Choroid plexus epithelial cell (primary cell): ENCODE data around the gene KLF13.

Experiments used
- DNase-seq: peaks from one replicate; pipeline ENCODE4 v3.0.0-alpha.2; 2010; ENCODE audit warnings: low read depth
- H3K4me3 ChIP-seq: 2 replicates; pipeline ENCODE4 v1.5.1; 2011; ENCODE audit warnings: low read depth, mild to moderate bottlenecking, control low read depth, low read length, moderate library complexity
- CTCF ChIP-seq: conservative IDR thresholded peaks from 2 replicates; pipeline ENCODE4 v1.5.1; 2011; ENCODE audit warnings: low read depth, mild to moderate bottlenecking, control low read depth, inconsistent platforms, low read length, moderate library complexity

Gene KLF13

DNA sequence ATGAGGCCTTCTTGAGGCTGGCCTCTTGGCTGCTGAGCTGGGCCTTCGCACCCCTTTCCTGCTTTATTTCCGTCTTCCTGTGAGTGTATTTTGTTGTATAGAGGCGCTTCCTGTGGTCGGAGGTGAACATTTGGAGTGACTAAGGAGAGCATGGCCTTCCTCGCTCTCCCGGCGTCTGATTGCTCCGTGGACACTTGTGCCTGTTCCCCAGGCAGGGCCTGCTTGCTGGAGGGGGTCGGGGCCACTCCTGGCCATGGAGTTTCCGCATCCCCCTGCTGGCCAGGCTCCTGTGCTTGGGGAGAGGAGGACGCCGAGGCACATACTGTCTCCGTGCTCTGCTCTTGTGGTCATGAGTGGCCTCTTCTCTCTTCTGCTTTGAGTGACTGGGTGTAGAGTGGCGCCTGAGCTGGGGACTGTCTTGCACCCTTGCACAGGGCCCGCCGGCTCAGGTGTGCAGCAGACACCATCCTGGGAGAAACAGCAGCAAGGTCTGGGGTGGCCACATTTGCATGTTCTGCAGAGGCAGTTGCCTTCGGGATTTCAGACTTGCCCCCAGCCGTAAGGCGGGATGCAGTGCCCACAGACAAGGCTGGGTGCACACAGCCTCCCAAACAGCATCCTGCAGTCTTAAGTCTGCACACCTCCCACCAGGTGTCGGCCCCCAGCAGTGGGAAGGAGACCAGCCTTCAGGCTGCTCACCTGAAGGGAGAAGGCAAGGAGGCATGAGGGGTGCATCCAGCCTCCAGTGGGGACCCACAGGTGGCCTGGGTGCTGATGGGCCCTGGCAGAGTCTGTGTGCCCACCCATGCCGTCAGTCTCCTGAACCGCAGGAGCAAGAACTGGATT, 16.4 kb downstream of the KLF13 start:
- DNase-seq = no peak
- peak; percentile 24 for TF ChIP-seq CTCF
- H3K4me3 ChIP-seq = no peak overlapping the region

GRCh38 chr15:31343831-31344230, 17.2 kb downstream of the KLF13 start:
- TF ChIP-seq CTCF = no peak
- DNase-seq = no peak
- no peak overlapping the region for H3K4me3 ChIP-seq

GRCh38 chr15:31344266-31344665, 17.6 kb downstream of the KLF13 start:
- no peak for DNase-seq
- H3K4me3 ChIP-seq = no peak overlapping the region
- no peak for TF ChIP-seq CTCF

- DNase-seq = no peak
- TF ChIP-seq CTCF = no peak
- H3K4me3 ChIP-seq = no peak overlapping the region
Measured at GRCh38 chr15:31344823-31345605, 18.4 kb downstream of the KLF13 start.

GRCh38 chr15:31345606-31346366, 19.2 kb downstream of the KLF13 start:
- TF ChIP-seq CTCF = no peak
- H3K4me3 ChIP-seq = no peak overlapping the region
- no peak for DNase-seq

DNA sequence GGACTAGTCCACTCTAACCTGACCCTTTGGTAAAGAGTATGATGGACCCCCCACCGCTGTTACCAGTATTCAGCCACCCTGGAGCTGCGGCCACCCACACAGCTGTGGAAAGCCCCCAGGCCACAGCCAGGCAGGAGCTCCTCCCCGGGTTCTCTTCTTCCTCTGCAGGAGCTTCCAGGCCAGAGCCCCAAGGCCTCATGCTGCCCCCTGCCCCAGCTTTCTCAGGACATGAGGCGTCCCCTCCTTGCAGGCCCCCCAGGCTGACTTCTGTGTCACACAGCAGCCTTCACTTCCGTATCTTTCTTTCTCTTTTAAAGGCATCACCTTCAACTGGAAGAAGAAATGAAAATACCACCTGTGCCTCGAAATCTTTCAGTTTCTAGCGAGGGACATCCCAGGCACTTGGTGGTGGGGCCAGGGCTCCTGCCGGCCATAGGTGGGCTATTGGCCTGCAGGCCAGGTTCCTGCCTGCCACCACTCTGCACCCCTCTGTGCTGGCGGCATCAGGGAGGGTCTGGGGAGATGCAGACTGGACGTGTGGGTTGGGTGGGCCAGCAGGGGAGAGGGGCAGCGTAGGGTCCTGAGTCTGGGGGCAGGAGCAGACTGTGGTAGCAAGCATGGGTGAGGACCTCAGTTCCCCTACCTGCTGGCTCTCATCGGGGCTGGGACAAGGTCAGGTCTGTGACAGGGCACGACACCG, 19.9 kb downstream of the KLF13 start:
- H3K4me3 ChIP-seq = no peak overlapping the region
- no peak for TF ChIP-seq CTCF
- DNase-seq = peak; percentile 48
